GM21825 (cell line): ENCODE results near the gene KLHDC8B.
"Not testable (repeated sequence)": the region's sequence is repeated elsewhere in the genome, so short reads cannot be mapped to it uniquely, and the experiment has no call there.

ENCODE experiments used
- ATAC-seq: cut with Tn5 transposase; IDR thresholded peaks from one replicate; pipeline ENCODE4 v1.9.1; 2021; ENCODE audit warnings: mild to moderate bottlenecking, moderate library complexity; ENCODE audit not compliant: unreplicated experiment

The KLHDC8B gene

DNA sequence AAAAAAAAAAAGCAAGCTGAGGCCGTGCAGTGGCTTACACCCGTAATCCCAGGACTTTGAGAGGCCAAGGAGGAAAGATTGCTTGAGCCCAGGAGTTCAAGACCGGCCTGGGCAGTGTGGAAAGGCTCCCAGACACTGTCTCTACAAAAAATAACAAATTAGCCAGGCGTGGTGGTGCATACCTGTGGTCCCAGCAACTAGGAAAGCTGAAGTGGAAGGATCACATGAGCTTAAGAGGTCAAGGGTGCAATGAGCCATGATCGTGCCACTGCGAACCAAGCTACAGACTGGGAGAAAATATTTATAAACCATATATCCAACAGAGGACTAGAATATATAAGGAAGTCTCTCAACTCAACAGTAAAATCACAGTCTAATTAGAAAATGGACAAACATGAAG lies 10.0 kb downstream of the KLHDC8B start:
- ATAC-seq = no peak

DNA sequence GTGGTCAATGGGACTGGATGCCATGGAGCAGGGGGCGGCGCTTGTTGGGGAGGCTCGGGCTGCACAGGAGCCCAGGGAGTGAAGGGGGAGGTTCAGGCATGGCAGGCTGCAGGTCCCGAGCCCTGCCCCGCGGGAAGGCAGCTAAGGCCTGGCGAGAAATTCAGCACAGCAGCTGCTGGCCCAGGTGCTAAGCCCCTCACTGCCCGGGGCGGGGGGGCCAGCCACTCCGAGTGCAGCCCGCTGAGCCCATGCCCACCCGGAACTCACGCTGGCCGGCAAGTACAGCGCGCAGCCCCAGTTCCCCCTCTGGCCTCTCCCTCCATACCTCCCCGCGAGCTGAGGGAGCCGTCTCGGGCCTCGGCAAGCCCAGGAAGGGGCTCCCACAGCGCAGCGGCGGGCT lies 11.3 kb downstream of the KLHDC8B start:
- no peak for ATAC-seq

DNA sequence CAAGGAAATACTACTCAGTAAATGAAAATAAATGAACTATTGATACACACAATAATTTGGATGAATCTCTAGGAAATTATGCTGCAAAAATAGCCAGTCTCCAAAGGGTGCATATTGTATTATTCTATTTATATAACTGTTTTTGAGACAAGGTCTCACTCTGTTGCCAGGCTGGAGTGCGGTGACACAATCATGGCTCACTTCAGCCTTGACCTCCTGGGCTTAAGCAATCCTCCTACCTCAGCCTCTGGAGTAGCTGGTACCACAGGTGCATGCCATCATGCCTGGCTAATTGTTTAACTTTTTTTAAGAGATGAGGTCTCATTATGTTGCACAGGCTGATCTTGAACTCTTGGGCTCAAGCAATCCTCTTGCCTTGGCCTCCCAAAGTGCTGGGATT lies 12.5 kb downstream of the KLHDC8B start:
- ATAC-seq = no peak

DNA sequence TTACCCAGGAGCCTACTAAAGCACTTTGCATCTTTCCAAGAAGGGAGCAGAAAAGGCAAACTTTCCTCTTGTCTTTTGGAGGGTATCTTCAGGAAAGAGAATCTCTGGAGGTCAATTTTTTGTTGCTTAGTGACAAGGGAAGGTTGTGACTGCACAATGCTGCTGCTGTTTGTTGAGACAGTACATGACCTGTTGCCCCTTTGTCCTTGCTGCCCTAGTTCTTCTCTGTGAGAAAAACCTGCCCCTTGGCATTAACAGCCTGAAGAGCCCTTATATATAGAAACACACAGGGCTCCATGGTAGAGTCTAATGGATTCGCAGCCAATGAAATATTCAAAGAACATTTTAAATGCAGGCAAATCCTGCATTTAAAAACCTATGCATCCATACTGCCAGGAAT lies 20.3 kb downstream of the KLHDC8B start:
- ATAC-seq = no peak

DNA sequence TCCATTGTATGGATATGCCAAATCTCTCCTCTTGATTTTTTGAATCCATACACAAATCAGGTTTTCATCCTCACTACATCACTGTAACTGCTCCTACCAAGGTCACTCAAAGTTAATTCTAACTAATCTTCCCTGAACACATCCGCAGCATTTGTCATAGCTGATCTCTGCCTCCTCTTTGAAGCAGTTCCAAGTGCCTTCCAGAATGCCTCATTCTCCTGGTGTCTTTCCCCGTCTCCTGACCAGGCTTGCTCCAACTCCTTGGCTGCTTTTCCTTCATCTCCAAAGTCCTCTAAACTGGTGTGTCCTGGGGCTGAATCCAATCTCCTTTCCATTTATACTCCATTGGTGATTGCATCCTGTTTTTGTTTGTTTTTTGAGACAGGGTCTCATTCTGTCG lies 26.8 kb downstream of the KLHDC8B start:
- no peak for ATAC-seq

DNA sequence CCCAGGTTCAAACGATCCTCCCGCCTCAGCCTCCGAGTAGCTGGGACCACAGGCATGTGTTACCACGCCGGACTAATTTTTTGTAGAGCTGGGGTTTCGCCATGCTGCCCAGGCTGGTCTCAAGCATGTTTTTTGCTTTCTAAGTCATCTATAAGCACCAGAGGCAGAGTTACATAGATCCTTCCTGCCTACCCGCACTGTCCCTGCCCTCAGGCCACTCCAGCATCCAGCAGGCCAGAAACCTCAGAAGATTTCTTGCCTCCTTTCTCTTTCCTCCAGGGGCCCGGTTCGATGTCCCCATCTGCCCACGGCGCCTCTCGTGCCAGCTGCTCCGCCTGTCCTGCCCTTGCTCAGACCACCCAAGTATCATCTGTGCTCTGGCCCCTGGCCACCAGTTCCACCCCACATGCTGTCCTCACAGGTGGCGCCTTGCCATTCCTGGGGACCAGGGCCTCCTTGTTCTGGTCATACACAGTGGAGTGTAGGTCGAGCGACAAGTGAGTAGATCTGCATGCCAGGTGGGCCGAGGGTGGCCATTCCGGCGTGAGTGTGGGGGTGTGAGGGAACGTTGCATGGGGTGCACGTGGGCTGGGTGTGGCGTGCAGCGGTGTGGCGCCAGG lies 27.3 kb downstream of the KLHDC8B start:
- ATAC-seq = no peak

DNA sequence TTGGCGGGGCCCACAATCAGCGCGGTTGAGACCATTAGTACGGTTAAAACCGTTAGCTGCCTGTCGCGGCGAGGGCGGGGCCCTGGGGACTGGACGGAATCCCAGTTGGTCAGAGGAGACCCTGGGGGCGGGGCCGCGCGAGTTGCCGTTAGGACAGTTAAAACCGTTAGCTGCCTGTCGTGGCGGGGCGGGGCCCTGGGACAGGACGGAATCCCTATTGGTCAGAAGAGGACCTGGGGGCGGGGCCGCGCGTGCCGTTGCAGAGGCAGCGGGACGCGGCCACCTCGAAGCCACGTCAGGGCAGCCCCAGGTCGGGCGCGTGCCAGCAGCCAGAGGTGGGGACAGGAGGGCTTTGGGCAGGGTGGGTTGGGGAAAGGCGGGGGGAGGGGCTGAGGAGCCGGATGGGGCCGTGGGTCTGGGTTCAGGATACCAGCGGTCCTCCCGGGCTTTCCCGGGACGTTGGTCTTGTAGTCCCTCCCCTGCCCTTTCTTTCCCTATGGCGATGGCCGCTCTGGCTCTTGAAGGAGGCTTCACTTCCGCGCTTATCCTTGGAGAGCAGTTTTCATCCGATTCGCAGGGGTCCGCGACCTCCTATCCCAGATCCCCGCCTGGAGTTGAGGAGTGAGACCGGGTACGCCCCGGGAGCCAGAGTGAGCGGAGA lies 28.0 kb downstream of the KLHDC8B start:
- no peak for ATAC-seq

DNA sequence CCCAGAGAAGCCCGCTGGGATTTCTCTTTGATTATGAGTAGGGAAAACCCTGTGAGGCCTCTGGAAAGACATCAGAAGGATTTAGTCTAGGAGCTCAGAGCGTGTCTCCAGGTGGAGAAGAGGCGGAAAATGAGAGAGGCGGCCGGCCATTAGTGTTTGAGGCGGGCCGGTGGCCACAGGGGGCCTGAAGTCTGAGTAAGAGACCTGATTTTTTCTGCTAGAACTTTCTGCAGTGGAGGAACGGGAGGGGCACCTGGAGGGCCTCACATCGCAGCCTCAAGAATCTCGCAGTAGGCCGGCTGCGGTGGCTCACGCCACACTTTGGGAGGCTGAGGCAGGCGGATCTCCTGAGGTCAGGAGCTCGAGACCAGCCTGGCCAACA lies 28.5 kb downstream of the KLHDC8B start:
- no peak for ATAC-seq

DNA sequence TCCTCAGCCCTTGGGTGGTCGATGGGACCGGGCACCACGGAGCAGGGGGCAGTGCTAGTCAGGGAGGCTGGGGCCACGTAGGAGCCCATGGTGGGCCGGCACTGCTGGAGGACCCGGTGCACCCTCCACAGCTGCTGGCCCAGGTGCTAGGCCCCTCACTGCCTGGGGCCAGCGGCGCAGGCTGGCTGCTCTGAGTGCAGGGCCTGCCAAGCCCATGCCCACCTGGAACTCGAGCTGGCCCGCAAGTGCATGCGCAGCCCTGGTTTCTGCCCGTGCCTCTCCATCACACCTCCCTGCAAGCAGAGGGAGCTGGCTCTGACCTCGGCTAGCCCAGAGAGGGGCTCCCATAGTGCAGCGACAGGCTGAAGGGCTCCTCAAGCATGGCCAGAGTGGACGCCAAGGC lies 42.1 kb downstream of the KLHDC8B start:
- no peak for ATAC-seq

DNA sequence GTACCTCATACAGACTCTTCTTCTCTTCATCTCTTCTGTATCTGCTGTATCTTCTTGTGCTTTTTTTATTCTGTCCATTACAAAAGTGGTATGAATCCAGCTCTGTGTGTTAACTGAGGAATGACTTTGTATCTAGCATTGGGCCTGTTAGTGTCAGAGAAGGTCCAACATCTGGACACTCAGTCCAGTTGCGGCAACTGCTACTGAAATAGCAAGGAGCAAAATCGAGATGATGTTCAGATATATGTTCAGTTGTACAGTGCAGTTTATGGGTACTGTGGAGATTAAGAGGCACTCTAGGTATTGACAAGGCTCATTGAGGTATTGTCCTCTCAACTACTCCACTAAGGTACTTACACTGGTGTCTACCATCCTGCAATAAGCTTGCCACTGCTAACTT lies 42.6 kb downstream of the KLHDC8B start:
- no peak for ATAC-seq

DNA sequence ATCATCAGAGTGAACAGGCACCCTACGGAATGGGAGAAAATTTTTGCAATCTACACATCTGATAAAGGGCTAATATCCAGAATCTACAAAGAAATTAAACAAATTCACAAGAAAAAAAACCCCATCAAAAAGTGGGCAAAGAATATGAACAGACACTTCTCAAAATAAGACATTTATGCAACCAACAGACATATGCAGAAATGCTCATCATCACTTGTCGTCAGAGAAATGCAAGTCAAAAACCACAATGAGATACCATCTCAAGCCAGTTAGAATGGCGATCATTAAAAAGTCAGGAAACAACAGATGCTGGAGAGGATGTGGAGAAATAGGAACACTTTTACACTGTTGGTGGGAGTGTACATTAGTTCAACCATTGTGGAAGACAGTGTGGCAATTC lies 45.3 kb downstream of the KLHDC8B start:
- not testable (repeated sequence) for ATAC-seq

DNA sequence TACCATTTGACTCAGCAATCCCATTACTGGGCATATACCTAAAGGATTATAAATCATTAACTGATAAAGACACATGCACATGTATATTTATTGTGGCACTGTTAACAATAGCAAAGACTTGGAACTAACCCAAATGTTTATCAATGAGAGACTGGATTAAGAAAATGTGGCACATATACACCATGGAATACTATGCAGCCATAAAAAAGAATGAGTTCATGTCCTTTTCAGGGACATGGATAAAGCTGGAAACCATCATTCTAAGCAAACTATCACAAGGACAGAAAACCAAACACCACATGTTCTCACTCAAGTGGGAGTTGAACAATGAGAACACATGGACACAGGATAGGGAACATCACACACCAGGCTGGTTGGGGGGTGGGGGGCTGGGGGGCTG lies 45.7 kb downstream of the KLHDC8B start:
- ATAC-seq = not testable (repeated sequence)

DNA sequence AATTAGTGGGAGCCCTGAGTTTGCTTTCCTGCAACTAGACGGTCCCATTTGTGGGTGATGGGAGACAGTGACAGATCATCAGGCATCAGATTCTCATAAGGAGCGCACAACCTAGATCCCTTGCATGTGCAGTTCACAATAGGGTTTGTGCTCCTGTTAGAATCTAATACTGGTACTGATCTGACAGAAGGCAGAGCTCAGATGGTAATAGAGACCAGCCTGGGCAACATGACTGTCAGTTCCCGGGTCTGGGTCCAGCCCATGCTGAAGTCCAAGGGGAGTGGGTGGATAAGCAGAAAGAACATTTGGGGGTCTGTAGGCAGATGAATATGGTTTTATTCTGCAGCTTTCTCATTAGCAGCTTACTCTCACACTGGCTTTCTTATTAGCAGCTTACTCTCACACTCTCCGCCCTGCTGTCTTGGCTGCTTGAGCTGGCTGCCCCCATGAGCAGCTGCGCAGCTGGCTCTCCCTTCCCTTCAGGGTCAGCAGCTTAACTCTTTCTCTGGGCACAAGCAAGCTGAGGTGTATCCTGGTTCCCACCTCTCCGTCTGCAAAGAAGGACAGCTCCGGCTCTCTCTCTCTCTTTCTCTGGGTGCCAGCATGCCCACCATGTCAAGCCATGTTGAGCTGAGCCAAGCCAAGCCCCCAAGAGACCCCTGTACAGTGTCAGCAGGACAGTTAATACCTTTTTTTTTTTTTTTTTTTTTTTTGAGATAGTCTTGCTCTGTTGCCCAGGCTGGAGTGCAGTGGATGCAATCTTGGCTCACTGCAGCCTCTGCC lies 46.5 kb downstream of the KLHDC8B start:
- ATAC-seq = no peak

DNA sequence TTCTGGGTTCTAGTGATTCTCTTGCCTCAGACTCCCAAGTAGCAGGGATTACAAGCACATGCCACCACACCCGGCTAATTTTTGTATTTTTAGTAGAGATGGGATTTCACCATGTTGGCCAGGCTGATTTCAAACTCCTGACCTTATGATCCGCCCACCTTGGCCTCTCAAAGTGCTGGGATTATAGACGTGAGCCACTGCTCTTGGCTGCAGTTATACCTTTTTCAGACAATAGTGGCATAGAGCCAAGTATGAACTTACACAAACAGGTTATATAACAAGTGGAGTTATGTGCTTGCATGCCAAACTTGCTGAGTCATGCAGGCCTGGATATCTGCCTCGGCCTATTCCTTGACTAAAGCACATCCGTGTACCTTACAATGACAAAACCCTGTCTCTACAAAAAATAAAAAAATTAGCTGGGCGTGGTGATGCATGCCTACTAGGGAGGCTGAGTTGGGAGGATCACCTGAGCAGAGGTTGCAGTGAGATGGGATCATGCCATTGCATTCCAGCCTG lies 47.1 kb downstream of the KLHDC8B start:
- ATAC-seq = not testable (repeated sequence)

DNA sequence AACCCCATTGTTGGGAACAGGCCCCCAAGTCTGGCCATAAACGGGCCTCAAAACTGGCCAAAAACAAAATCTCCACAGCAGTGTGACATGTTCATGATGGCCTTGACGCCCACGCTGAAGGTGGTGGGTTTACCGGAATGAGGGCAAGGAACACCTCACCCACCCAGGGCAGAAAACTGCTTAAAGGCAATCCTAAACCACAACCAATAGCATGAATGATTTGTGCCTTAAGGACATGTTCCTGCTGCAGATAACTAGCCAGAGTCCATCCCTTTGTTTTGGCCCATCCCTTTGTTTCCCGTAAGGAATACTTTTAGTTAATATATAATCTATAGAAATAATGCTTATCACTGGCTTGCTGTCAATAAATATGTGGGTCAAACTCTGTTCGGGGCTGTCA lies 47.7 kb downstream of the KLHDC8B start:
- ATAC-seq = no peak

DNA sequence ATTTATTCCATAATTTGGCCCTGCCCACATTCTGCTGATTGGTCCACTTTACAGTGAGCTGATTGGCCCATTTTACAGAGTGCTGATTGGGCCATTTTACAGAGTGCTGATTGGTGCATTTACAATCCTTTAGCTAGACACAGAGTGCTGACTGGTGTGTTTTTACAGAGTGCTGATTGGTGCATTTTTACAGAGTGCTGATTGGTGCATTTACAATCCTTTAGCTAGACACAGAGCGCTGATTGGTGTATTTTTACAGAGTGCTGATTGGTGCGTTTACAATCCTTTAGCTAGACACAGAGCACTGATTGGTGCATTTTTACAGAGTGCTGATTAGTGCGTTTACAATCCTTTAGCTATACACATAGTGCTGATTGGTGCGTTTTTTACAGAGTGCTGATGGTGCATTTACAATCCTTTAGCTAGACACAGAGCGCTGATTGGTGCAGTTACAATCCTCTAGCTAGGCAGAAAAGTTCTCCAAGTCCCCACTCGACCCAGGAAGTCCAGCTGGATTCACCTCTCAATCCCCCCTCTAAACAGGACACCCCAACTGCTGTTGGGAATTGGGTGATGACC lies 49.7 kb downstream of the KLHDC8B start:
- ATAC-seq = not testable (repeated sequence)

DNA sequence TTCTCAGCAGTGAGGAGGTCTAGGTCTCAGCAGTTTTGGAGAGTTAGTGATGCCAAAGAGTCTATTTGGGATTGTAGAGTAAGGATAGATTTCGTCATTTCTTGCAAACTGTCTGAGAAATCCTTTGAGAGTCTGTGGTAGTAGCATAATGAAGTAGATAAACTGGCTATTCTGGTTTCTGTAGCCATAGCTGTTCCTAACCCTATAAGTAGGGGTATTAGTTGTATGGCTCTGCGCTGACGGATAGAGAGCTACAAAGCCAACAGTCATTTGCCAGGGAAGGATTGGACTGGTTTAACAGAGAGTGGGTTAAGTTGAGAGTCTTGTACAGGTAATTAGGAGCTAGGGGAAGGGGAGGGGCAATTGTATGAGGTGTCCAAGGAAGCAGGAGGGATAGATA lies 50.6 kb downstream of the KLHDC8B start:
- ATAC-seq = no peak
